Neural progenitor cell (in vitro differentiated cells): ENCODE measurements around the gene TXNRD3. TPM values are rescaled to one million over a fixed set of nuclear protein-coding genes. Genes with fewer than 3 reads are reported as not detected.

ENCODE experiments used
- DNase-seq: peaks from one replicate; pipeline ENCODE4 v3.0.0-alpha.2; 2016; ENCODE audit warnings: low spot score
- H2AFZ ChIP-seq: fragments of 200-600 bp; sonication (generic); replicated peaks from 2 replicates; pipeline ENCODE4 v1.6.1; 2016; ENCODE audit warnings: antibody characterized with exemption
- H3F3A ChIP-seq: fragments of 200-600 bp; sonication (generic); 2 replicates; pipeline ENCODE4 v1.6.1; 2016; ENCODE audit warnings: antibody characterized with exemption, low read depth
- H3K27ac ChIP-seq: fragments of 200-600 bp; sonication (generic); 2 replicates; pipeline ENCODE4 v1.5.1; 2016; ENCODE audit warnings: mild to moderate bottlenecking
- H3K27me3 ChIP-seq: fragments of 200-600 bp; sonication (generic); 2 replicates; pipeline ENCODE4 v1.6.1; 2016; ENCODE audit warnings: mild to moderate bottlenecking, moderate library complexity
- H3K36me3 ChIP-seq: fragments of 200-600 bp; sonication (generic); 2 replicates; pipeline ENCODE4 v1.5.1; 2016
- H3K4me1 ChIP-seq: fragments of 200-600 bp; sonication (generic); 2 replicates; pipeline ENCODE4 v1.6.1; 2016; ENCODE audit warnings: mixed run types
- H3K4me2 ChIP-seq: fragments of 200-600 bp; sonication (generic); 2 replicates; pipeline ENCODE4 v1.6.1; 2016
- H3K4me3 ChIP-seq: fragments of 200-600 bp; sonication (generic); 2 replicates; pipeline ENCODE4 v1.5.1; 2016
- H3K79me2 ChIP-seq: fragments of 200-600 bp; sonication (generic); 2 replicates; pipeline ENCODE4 v1.6.1; 2016; ENCODE audit warnings: low read depth
- H3K9ac ChIP-seq: fragments of 200-600 bp; sonication (generic); 2 replicates; pipeline ENCODE4 v1.6.1; 2016
- H3K9me3 ChIP-seq: fragments of 200-600 bp; sonication (generic); 2 replicates; pipeline ENCODE4 v1.5.1; 2016; ENCODE audit warnings: low read depth
- H4K20me1 ChIP-seq: fragments of 200-600 bp; sonication (generic); 2 replicates; pipeline ENCODE4 v1.6.1; 2016; ENCODE audit warnings: low read depth
- H3K27ac Mint-ChIP-seq: 3 replicates; pipeline ENCODE4 v1.8.0; 2021; ENCODE audit warnings: mixed read lengths
- H3K27me3 Mint-ChIP-seq: 2 replicates; pipeline ENCODE4 v1.8.0; 2022; ENCODE audit warnings: low read depth, mild to moderate bottlenecking, inconsistent platforms, moderate library complexity, mixed read lengths; ENCODE audit not compliant: insufficient read depth
- H3K36me3 Mint-ChIP-seq: 3 replicates; pipeline ENCODE4 v1.8.0; 2021; ENCODE audit warnings: mixed read lengths
- H3K4me1 Mint-ChIP-seq: 3 replicates; pipeline ENCODE4 v1.8.0; 2021; ENCODE audit warnings: mixed read lengths
- H3K4me3 Mint-ChIP-seq: 3 replicates; pipeline ENCODE4 v1.8.0; 2021; ENCODE audit warnings: mild to moderate bottlenecking, moderate library complexity, mixed read lengths
- H3K9me3 Mint-ChIP-seq: 3 replicates; pipeline ENCODE4 v1.8.0; 2020; ENCODE audit warnings: mixed read lengths
- CTCF ChIP-seq: fragments of 200-600 bp; sonication (generic); IDR thresholded peaks from 2 replicates; pipeline ENCODE4 v1.5.1; 2017; ENCODE audit warnings: antibody characterized with exemption, mild to moderate bottlenecking
- EZH2 ChIP-seq: fragments of 200-600 bp; sonication (generic); IDR thresholded peaks from 2 replicates; pipeline ENCODE4 v1.6.1; 2017; ENCODE audit warnings: antibody characterized with exemption, mild to moderate bottlenecking, moderate library complexity
- EZH2phosphoT487 ChIP-seq: fragments of 200-600 bp; sonication (generic); IDR thresholded peaks from 2 replicates; pipeline ENCODE4 v1.6.1; 2017; ENCODE audit warnings: antibody characterized with exemption
- total RNA-seq: library from RNA; depleted of rRNA; stranded (reverse); fragments of >200 nt; gene quantifications from 2 replicates; pipeline ENCODE4 v1.2.3, GENCODE V29; 2015; ENCODE audit warnings: low replicate concordance

The TXNRD3 gene
- total RNA-seq, 1 donor from 2014 or later: 10.3 TPM

DNA sequence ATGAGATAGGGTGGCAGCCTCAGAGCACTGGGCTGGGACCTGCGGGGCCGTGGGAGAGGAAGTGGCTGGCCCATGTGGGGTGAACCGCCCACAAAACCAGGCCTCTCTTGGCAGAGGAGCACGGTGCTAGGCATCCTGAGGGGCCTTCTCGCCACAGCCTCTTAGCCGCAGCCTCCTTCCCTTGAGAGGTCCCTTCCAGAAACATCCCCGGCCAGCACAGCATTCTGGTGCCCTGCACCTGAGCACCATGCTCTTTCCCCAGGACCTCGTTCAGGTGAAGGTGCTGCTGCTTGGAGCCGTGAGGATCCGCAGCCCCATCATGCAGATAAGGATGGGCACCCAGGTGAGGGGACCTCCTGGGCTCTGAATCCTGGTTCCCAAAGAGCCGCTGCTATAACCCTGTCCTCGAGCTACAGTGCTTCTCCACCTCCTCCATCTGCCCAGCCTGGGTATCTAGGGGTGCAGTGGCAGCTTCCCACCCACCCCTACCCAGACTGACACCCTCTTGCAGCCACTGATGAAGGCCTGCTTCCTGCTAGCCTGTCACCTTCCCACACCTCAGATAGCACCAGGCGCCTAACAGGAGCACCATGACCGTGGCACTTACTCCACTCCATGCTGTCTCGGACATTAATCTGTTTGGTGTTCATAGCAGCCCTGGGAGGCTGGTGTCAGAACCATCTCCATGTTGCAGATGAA is 11.2 kb upstream of the TXNRD3 start:
- Mint-ChIP-seq H3K4me3 (no peak overlapping the region), H3K36me3 (no peaks in the 10 kb centered on the region), H3K27me3 (peaks cover 5% of the 10 kb centered on the region), H3K27ac (no peak overlapping the region), H3K4me1 (peaks cover 3% of the 10 kb centered on the region), H3K9me3 (peaks cover 2% of the 10 kb centered on the region)
- Histone ChIP-seq H3K4me3 (no peak overlapping the region), H3K36me3 (no peaks in the 10 kb centered on the region), H3K4me1 (no peaks in the 10 kb centered on the region), H3K9ac (no peak overlapping the region), H4K20me1 (peaks cover 6% of the 10 kb centered on the region), H3K27ac (no peak overlapping the region), H3K9me3 (no peaks in the 10 kb centered on the region), H2AFZ (no peak overlapping the region), H3F3A (peaks cover 18% of the 10 kb centered on the region), H3K79me2 (no peaks in the 10 kb centered on the region), H3K27me3 (peaks cover 60% of the 10 kb centered on the region), H3K4me2 (no peak overlapping the region)
- no peak for DNase-seq
- no peak for TF ChIP-seq CTCF
- TF ChIP-seq EZH2: no peak
- no peak for TF ChIP-seq EZH2phosphoT487

- no peak for TF ChIP-seq CTCF
- peak overlapping the region; percentile 2 for H3K27ac ChIP-seq
- H3K79me2 ChIP-seq: no peaks in the 10 kb centered on the region
- no peak overlapping the region for H3K4me3 ChIP-seq
- no peaks in the 10 kb centered on the region for H3K9me3 ChIP-seq
- H3K4me1 ChIP-seq: no peaks in the 10 kb centered on the region
- peak; percentile 23 for DNase-seq
- peak overlapping the region; percentile 15 for H3K4me2 ChIP-seq
- Mint-ChIP-seq H3K9me3 (peaks cover 7% of the 10 kb centered on the region), H3K4me3 (no peak overlapping the region), H3K4me1 (peaks cover 3% of the 10 kb centered on the region), H3K27me3 (peaks cover 5% of the 10 kb centered on the region), H3K27ac (peak overlapping the region; percentile 65), H3K36me3 (no peaks in the 10 kb centered on the region)
- H3K9ac ChIP-seq: no peak overlapping the region
- H3F3A ChIP-seq: peaks cover 18% of the 10 kb centered on the region
- no peak overlapping the region for H2AFZ ChIP-seq
- H3K36me3 ChIP-seq: no peaks in the 10 kb centered on the region
- peaks cover 67% of the 10 kb centered on the region for H3K27me3 ChIP-seq
- peaks cover 6% of the 10 kb centered on the region for H4K20me1 ChIP-seq
Measured at GRCh38 chr3:126665221-126665936, 10.5 kb upstream of the TXNRD3 start.

- Histone ChIP-seq H3K9ac (no peak overlapping the region), H4K20me1 (peaks cover 6% of the 10 kb centered on the region), H3K4me2 (peak overlapping the region; percentile 15), H3K9me3 (no peaks in the 10 kb centered on the region), H3K79me2 (no peaks in the 10 kb centered on the region), H3F3A (peaks cover 18% of the 10 kb centered on the region), H3K27me3 (peaks cover 74% of the 10 kb centered on the region), H3K27ac (peak overlapping the region; percentile 2), H3K4me3 (no peak overlapping the region), H3K36me3 (no peaks in the 10 kb centered on the region), H2AFZ (no peak overlapping the region), H3K4me1 (peaks cover 3% of the 10 kb centered on the region)
- DNase-seq: peak; percentile 76
- Mint-ChIP-seq H3K36me3 (no peaks in the 10 kb centered on the region), H3K27ac (peak overlapping the region; percentile 3), H3K4me3 (no peak overlapping the region), H3K4me1 (peaks cover 3% of the 10 kb centered on the region), H3K27me3 (peaks cover 5% of the 10 kb centered on the region), H3K9me3 (peaks cover 7% of the 10 kb centered on the region)
- TF ChIP-seq EZH2phosphoT487 (peak; percentile 56), CTCF (peak; percentile 48), EZH2 (no peak)
Measured at GRCh38 chr3:126664591-126665214, 9.8 kb upstream of the TXNRD3 start.
